ENCODE results near the gene TENM4. TPM values are rescaled to one million over a fixed set of nuclear protein-coding genes. Genes with fewer than 3 reads are reported as not detected.
A peak's percentile ranks its signal among the peaks of the same experiment; 100 is the strongest.

TENM4 gene
- total RNA-seq, 1 donor from 2014 or later, result 27.2 TPM

- DNase-seq, result no peak
Observed at GRCh38 chr11:79418241-79418640, 22.6 kb downstream of the TENM4 start.

GRCh38 chr11:79417069-79417920 lies 23.5 kb downstream of the TENM4 start:
- no peak for DNase-seq

- DNase-seq, result no peak
Observed at GRCh38 chr11:79415912-79416311, 24.9 kb downstream of the TENM4 start.

GRCh38 chr11:79415411-79415810 lies 25.4 kb downstream of the TENM4 start:
- no peak for DNase-seq

- DNase-seq, result peak; percentile 45
Observed at GRCh38 chr11:79414644-79415317, 26.0 kb downstream of the TENM4 start.

- DNase-seq, result no peak
Observed at GRCh38 chr11:79414041-79414440, 26.8 kb downstream of the TENM4 start.

GRCh38 chr11:79413268-79413667 lies 27.6 kb downstream of the TENM4 start:
- peak; percentile 93 for DNase-seq

- no peak for DNase-seq
Observed at GRCh38 chr11:79412761-79413160, 28.1 kb downstream of the TENM4 start.

- DNase-seq, result no peak
Observed at GRCh38 chr11:79409330-79409729, 31.5 kb downstream of the TENM4 start.

GRCh38 chr11:79406376-79406775 lies 34.5 kb downstream of the TENM4 start:
- no peak for DNase-seq

- no peak for DNase-seq
Observed at GRCh38 chr11:79404806-79405205, 36.0 kb downstream of the TENM4 start.

GRCh38 chr11:79404325-79404724 lies 36.5 kb downstream of the TENM4 start:
- DNase-seq, result no peak

- no peak for DNase-seq
Observed at GRCh38 chr11:79403839-79404238, 37.0 kb downstream of the TENM4 start.

- no peak for DNase-seq
Observed at GRCh38 chr11:79402912-79403311, 37.9 kb downstream of the TENM4 start.

GRCh38 chr11:79400717-79401330 lies 40.0 kb downstream of the TENM4 start:
- no peak for DNase-seq

GRCh38 chr11:79400206-79400605 lies 40.6 kb downstream of the TENM4 start:
- no peak for DNase-seq

- no peak for DNase-seq
Observed at GRCh38 chr11:79397252-79397651, 43.6 kb downstream of the TENM4 start.

- no peak for DNase-seq
Observed at GRCh38 chr11:79396674-79397073, 44.2 kb downstream of the TENM4 start.

GRCh38 chr11:79396001-79396400 lies 44.8 kb downstream of the TENM4 start:
- no peak for DNase-seq

GRCh38 chr11:79393362-79394043 lies 47.3 kb downstream of the TENM4 start:
- DNase-seq, result no peak

- no peak for DNase-seq
Observed at GRCh38 chr11:79392161-79392560, 48.7 kb downstream of the TENM4 start.

- no peak for DNase-seq
Observed at GRCh38 chr11:79390923-79391322, 49.9 kb downstream of the TENM4 start.

GRCh38 chr11:79390477-79390876 lies 50.4 kb downstream of the TENM4 start:
- no peak for DNase-seq

Data from skin of body (tissue), 2 donors.